Activated CD4-positive, alpha-beta T cell treated with anti-CD3 and anti-CD28 coated beads, Interleukin-2, amount 50 U/mL, for 16 hours (primary cell): Measurements from ENCODE around the gene IL32.

Experiments
- DNase-seq: peaks from one replicate; pipeline ENCODE4 v3.0.0-alpha.2; 2020

The IL32 gene

GRCh38 chr16:3094289-3095027, 29.0 kb downstream of the IL32 start:
- peak; percentile 71 for DNase-seq

GRCh38 chr16:3095869-3096268, 30.4 kb downstream of the IL32 start:
- DNase-seq, result peak; percentile 80

- no peak for DNase-seq
Observed at GRCh38 chr16:3096362-3096761, 30.9 kb downstream of the IL32 start.

DNA sequence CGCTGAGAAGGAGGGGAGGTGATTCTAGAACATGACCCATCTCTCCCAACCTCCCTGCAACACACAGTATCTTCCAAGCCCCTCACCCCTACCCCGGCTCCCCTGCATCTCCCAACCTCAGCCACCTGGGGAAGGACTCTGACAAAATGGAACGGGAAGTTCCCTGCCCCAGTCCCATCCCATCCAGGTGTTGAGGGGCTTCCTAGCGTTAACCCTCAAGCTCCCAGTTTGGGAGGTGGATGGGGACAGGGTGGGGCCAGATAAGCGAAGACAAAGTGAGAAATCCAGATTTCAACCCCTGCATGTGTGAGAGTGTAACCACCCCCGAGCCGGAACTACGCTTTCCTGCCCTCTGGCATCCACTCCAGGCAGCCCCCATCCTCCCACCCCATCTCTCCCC, 31.8 kb downstream of the IL32 start:
- no peak for DNase-seq

GRCh38 chr16:3098459-3099394, 33.3 kb downstream of the IL32 start, which contains the start of gene ZSCAN10:
Gene ZSCAN10, minus strand, starts transcription at chr16:3099294. Its CDS starts 6,357 bp downstream, at chr16:3092937.
- DNase-seq, result no peak

DNA sequence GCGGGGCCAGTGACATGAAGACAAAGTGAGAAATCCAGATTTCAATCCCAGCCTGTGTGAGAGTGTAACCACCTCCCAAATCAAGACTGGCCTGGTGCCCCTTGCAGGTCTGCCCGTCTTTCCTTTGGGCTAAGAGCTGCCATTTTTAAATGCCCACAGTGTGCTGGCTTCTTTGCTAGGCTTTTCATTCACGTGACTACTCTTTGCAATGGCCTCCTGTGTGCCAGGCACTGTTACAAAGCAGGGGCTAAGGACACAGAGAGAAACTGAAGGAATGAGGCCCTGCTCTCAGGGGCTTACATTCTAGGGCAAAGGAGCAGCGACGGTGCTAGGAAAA, 33.9 kb downstream of the IL32 start:
- no peak for DNase-seq

- peak; percentile 95 for DNase-seq
Observed at GRCh38 chr16:3099732-3100499, 34.5 kb downstream of the IL32 start.

DNA sequence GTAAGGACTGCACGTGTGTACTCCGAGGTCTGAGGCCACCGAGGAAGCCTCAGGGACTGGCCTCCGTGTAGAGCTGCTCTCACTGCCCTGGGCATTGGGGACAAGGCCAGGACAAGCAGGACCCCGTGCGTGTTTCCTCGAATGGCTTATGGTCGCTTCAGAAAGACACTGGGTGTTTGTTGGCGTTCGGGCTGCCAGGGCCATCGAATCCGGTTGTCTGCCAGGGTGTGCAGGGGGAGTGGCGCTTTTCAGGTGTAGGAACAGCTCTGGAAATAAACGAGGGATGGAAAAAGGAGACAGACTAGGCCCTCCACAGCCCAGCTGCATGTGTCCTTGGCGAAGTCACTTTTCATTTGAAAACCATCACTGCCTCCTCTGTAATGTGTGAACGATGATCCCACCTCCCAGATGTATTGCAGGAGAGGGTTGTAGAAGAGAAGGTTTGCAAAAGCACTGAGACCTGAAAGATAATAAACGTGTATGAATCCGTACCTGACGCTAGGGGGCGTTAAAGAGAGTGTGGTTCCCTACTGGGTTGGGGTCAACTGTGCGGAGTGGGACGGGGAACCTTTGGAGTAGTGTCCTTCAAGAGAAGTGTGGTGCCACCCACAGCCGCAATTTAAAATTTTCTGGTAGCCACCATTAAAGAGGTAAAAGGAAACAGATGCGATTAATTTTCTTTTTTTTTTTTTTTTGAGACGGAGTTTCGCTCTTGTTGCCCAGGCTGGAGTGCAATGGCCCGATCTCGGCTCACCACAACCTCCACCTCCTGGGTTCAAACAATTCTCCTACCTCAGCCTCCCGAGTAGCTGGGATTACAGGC, 35.8 kb downstream of the IL32 start:
- DNase-seq, result peak; percentile 80

DNA sequence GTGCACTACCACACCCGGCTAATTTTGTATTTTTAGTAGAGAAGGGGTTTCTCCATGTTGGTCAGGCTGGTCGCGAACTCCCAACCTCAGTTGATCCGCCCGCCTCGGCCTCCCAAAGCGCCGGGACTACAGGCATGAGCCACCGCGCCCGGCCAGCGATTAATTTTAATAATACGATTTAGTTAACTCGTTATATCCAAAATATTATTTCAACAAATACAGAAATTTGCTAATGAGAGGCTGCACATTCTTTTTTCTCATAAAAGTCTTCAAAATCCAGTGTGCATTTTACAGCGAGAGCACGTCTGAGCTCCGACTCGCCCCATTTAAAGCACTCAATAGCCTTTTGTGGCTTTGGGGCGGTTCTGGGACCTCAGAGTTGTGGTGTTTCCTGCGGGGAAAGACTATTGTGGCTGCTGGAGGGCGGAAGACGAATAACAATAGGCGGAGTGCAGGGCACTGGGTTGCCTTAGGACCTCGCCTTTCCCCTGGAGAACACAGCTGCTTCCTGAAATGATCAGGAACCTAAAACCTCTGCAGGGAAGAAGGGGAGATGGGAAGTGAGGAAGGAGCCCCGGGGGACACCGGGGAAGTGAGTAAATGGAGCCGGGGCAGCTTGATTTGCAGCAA, 36.5 kb downstream of the IL32 start:
- DNase-seq, result peak; percentile 54

GRCh38 chr16:3106205-3106928, 40.9 kb downstream of the IL32 start:
- DNase-seq, result peak; percentile 95

DNA sequence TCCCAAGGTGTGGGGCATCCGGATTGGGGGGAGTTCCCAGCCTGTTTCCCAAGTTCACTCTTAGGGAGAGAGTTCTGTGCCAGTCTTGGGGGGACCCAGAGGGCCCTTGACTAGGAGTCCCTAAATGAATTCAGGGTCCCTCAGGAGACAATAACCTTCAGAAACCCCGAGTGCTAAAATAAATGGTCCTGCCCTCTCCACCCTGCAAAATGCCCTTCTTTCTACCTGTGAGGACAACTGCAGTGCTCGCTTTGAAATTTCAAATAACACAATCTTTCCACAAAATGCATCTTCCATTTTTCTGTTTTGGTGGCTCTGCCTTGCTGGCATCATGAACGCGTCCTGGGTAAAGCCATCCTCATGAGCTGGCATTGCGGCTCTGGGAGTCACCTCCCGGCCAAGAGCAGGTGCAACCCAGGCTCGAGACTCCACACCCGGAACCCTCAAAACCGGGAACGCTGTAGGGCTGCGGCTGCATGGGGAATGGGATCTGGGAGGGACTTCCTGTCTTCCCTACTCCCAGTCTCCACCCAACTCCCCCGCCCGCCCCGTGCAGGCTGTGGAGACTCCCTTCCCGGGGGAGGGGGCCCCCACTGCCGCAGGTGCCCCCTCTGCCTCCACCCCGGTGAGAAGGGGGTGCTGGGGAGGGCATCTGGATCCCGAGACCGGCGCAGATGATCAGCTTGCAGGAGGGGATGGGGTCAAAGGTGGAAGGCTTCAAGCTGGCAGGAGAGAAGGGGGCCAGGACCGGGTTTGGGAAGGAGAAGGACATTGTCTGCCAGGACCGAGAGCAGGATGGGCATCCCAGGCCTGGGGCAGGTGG, 46.8 kb downstream of the IL32 start, which contains the start of gene ZNF205:
Gene ZNF205 (plus strand): TSS at position 529 of the 823 bp plus-strand sequence. CDS start 845 bp downstream, outside the sequence.
- DNase-seq, result no peak

DNA sequence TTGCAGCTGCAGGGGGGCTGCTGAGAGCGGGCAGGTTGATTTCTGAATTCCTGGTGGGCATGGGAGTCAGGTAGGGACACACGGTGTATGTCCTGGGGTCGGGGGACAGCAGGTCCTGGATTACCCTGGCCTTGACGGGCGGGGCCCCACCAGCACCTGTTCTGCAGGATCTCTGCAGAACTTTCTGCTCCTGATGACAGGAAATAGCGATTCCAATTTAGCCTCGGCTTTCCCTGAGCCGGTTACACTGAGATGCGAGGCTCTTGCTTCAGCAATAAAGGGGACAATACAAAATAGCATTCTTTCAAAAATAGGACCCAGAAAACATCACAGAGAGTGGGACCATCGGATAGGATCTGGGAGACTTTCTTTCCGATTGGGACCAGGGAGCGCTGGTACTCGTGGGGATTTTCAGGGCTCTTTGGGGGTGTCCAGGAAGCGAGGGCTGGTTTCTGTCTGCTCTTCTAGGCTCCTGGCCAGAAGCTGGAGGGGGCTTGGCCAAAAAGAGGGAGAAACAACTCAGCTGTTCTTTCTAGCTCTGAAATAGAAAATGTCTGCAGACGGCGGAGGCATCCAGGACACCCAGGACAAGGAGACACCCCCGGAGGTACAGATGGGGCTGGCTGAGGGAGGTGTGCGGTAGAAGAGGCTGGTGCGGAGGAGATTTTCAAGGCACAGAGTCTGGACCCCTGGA, 47.6 kb downstream of the IL32 start:
- DNase-seq, result no peak

- DNase-seq, result no peak
Observed at GRCh38 chr16:3113765-3114479, 48.5 kb downstream of the IL32 start.

GRCh38 chr16:3115003-3115402, 49.6 kb downstream of the IL32 start:
- DNase-seq, result no peak

DNA sequence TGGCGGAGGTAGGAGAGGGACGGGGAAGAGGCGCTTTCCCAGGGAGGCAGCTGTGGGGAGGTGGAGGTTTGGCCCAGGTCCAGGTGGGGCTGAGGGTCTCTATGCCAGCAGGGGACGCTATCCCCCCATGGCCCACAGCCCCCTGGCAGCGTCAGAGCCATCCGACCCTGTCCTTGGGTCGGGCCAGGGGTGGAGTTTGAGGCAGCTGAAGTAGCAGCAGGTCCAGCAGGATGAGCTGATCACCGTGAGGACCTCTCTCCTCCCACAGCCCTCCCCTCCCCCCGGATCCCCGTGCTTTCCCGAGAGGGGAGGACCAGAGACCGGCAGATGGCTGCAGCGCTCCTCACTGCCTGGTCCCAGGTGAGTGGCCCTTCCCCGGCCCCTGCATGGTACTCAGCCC, 50.1 kb downstream of the IL32 start:
- no peak for DNase-seq

GRCh38 chr16:3118204-3118790, 52.9 kb downstream of the IL32 start:
- DNase-seq, result no peak

DNA sequence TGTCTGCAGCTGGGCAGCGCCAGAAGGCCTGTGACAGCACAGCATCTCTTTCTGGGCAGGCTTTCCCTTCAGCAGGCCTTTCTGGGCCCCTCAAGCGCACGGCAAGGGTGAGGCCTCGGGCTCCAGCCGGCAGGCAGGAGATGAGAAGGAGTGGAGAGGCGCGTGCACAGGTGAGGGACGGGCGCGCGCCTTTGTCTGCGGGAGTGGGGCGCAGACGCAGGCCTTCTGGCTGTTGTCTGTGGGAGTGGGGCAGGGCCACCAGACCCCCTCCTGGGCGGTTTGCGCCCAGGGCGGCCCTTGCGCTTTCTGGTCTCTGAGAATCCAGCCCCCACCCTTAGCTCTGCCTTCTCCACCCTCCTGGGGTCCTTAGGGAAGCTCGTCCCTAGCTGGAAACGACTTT, 53.4 kb downstream of the IL32 start:
- no peak for DNase-seq
